Endometrial microvascular endothelial cells (primary cell): Measurements from ENCODE around the gene CISD3. TPM values are rescaled to one million over a fixed set of nuclear protein-coding genes. Genes with fewer than 3 reads are reported as not detected.

Experiments
- in situ Hi-C: cut with HindIII; loops from 2 replicates; pipeline ENCODE4 v1.10.0; 2017; ENCODE audit warnings: low sequenced_read_pairs, low pct_unique_long_range_greater_than_20kb; ENCODE audit errors: inconsistent ontology term
- total RNA-seq: library from RNA; depleted of rRNA; stranded (reverse); fragments of >200 nt; gene quantifications from one replicate; pipeline ENCODE4 v1.2.3, GENCODE V29; 2015; ENCODE audit errors: inconsistent ontology term

The CISD3 gene
- total RNA-seq, 1 donor from 2014 or later = 3.7 TPM

DNA sequence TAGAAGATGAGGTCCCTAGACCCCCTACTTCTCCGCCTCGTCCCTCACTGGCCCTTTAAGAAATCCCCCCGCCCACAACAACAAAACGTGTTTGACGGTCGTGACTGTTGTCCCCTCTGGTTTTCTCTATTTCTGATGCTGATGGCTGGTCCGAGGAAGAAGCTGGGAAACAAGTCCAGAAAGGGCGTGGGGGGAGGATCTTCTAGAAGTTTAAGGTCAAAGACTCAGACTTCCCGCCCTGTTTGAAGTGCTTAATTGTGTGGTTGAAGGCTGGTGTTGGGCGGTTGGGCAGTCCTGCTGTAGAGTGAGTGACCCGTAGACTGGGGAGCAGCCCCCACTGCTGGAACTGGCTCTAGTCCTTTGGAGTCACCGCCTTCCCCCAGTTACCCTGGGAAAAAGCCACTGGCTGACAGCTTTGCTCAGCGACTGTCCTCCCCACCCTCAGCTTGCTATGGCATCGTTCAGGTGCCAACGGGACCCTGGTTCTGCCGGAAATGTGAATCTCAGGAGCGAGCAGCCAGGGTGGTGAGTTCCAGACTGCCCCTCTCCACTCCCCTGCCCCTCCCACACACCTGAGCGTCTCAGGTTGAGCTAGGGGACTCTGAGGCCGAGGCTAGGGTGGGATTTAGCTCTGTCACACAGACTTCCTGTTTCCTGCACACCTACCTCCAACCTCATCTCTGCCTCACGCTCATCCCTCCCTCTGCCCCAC lies 23.5 kb upstream of the CISD3 start:
- in situ Hi-C loops = no loop called here

DNA sequence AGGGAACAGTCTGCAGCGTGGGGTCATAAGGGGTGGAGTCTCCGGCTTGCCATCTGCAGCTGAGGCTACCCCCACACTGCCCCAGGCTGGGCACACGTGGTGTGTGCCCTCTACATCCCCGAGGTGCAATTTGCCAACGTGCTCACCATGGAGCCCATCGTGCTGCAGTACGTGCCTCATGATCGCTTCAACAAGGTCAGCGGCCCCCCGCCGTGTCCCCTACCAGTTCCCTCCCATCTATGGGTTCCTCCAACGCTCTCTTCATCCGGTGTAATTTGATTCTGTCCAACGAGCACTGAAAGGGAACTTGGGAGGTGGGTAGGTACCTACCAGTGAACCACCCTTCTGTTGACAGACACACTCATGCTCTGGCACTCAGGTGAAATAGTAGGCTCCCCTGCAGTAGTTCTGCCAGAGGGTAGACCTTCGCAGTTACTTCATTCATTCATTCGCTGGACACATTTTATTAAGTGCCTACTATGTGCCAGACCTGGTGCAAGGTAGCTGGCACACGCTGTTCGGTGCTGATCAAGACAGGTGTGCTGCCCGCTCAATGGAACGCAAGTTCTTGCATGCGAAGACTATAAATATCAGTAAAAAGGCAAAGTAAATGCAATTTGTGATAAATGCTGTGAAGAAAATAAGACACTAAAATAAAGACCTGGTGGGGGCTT lies 22.3 kb upstream of the CISD3 start:
- in situ Hi-C loops = no loop called here

DNA sequence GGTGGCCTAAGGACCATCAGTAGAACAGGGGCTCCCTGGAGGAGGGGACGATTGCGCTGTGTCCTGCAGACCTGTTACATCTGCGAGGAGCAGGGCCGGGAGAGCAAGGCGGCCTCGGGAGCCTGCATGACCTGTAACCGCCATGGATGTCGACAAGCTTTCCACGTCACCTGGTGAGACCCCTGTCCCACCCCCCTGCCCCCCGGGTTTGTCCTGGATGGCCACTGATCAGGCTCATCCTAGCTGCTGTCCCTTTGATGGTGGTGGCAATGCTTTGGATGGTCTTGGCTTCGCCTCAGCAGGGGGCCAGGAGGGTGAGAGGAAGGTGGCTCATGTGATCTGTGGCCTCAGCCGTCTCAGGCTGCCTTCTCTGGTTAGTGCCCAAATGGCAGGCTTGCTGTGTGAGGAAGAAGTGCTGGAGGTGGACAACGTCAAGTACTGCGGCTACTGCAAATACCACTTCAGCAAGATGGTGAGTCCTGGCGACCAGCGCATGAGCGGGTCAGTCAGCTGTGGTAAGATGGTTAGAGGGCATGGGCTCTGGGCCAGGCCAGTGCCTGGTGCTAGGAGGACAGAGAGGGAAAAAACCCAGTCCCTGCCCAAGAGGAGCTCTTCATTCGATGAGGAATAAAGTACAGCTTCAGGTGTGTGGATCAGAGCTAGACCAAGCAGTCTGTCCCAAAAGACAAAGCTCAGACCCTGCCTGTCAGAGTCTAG lies 20.9 kb upstream of the CISD3 start:
- in situ Hi-C loops = no loop called here

DNA sequence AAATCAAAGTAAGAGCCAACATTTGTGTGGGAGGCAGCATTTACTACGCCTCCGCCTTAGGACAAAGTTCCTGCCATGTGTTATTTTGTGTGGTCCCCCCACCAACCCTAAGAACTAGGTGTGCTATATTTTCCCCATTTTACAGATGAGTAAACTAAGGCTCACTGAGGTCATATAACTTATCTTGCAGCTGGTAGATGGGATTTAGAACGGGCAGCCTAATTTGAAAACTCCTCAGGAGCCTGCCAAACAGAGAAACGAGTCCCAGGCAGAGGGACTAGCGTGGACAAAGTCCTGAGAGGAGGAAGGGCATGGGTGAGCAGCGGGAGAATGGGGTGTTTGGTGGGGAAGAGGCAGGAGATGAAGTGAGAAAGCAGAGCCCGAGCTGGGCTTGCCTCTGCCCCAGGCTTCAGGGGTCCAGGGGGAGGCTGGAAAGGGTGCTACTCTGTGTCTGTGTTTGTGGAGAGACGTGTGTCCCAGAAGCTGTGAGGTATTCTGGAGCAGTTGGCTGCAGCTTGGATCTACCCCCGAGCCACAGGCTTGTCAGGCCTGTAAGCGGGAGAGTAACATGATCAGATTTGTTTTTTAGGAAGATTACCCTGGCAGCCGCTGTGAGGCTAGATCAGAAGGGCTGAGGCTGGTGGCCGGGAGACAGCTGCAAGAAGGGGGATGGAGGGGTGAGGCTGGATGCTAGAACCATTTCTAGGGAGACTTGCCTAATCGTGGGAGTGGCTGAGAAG lies 20.1 kb upstream of the CISD3 start:
- in situ Hi-C loops = no loop called here

DNA sequence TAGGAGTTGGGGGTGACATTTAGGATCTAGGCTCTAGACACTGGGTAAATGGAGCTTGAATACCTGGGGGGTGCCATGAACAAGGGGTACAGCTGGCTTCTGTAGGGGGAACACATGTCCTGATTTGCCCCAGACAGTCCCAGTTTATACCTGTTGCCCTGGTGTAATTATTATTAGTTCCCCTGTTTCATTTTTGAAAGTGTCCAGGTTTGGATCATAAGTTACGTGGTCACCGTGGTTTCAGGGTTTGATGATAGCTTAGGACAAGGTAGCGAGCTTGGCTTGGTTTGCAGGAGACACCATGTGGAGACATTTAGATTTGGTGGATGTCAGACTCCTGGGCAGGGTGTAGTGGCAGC lies 19.6 kb upstream of the CISD3 start:
- in situ Hi-C loops = no loop called here

DNA sequence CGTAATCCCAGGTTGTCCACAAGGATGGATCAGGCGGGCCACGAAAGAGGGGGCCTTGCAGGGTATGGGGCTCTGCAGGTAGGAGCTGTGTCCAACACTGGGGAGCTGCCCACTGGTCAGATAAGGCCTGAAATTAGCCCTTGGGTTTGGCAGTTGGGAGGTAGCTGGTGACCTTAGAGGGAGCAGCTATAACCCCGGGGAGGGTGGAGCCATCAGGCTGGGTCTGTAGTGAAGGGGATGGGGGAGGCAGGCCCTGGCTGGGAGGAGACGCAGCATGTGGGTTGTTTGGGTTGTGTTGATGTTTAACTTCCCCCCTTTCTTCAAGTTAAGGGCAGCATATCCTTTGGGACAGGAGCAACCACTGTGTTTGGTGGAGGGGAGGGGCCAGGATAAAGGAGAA lies 19.2 kb upstream of the CISD3 start:
- in situ Hi-C loops = no loop called here

DNA sequence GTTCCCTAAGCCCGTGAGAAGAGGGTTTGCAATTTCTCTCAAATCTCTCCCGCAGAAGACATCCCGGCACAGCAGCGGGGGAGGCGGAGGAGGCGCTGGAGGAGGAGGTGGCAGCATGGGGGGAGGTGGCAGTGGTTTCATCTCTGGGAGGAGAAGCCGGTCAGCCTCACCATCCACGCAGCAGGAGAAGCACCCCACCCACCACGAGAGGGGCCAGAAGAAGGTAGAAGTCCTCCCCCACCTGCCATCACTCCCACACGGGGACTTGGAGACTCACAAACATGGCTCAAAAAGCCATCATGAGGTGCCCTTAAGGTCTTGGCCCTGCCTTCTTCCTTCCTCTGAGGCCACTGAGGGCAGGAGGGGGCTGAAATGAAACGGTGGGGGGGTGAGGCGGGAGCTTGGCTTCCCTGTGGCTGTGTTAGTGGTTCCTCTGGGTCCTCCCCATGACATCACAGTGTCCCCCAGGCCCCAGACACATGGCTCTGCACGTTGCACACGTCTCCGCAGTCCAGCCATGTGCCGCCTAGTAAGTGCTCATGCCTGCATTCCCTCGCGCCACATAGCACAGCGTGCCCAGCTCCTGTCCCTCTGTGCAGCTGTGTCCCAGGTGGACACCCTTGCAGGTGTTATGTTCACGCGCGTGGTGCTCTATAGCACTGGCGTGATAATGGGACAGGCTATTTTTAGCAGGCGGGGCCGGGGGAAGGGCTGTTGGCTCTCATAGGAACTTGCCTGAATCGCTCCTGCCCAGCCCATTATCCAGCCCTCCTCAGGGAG lies 18.2 kb upstream of the CISD3 start:
- in situ Hi-C loops = no loop called here

DNA sequence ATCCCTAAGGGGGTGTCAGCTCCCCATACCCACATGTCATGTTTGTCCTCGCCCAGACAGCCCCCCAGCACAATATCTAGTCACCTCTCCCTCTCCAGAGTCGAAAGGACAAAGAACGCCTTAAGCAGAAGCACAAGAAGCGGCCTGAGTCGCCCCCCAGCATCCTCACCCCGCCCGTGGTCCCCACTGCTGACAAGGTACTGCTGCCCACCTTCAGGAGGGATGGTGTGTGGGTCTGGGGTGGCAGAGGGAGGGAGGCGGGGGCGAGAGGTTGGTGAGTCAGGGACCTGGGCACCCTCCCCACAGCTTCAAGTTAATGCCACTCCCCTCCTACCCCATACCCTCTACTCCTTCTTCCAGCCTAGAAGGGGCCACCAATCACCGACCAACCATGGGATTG lies 17.5 kb upstream of the CISD3 start:
- in situ Hi-C loops = no loop called here

DNA sequence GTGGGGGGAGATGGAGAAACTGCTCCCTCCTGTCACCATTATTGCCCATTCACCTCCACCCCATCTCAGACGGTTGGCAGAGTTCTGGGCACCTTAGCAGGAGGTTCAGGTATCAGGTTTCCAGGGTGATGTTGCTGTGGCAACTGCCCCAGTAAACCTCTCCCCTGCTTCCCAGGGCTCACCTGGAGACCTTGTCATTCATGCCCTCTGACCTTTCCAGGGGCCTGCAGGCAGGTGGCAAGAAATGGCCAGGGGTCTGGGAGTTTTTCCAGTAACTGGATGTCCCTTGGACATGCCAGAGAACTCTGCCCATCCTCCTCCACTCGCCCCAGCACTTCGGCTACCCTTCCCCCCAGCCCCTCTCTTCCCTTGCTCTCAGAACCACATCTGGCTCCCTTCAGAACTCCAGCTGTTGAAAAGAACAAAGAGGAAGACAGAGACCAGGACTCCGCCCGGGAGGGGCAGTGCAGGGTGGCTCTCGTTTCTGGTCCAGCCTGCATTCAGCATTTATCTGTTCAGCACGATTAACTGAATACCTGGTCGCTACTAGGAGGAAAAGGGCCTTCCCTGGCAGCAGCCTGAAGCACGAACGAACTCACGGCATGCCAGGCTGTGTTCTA lies 16.6 kb upstream of the CISD3 start:
- in situ Hi-C loops = no loop called here

DNA sequence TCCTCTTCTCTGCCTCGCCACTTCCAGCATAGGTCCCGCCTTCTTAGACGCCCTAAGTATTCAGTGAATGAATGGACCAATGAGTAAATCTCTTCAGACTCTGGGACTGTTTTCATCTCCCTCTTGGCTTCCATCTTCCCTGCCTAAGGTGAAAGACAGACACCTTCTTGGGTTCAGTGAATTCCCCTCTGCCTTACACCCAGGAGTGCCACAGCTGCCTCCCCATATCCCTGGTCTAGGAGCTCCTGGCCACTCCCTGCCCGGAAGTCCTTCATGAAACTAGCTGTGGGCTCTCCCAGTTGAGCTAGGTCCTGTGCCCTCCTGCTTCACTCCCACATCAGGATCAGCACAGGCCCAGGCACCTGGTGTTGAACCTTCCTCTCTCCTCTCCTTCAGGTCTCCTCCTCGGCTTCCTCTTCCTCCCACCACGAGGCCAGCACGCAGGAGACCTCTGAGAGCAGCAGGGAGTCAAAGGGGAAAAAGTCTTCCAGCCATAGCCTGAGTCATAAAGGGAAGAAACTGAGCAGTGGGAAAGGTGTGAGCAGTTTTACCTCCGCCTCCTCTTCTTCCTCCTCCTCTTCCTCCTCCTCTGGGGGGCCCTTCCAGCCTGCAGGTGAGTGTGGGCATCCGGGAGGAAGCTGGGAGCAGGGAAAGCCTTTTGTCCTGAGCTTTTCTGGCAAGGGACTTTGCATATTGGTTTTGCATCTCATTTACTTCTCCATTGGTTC lies 14.8 kb upstream of the CISD3 start:
- in situ Hi-C loops = no loop called here

DNA sequence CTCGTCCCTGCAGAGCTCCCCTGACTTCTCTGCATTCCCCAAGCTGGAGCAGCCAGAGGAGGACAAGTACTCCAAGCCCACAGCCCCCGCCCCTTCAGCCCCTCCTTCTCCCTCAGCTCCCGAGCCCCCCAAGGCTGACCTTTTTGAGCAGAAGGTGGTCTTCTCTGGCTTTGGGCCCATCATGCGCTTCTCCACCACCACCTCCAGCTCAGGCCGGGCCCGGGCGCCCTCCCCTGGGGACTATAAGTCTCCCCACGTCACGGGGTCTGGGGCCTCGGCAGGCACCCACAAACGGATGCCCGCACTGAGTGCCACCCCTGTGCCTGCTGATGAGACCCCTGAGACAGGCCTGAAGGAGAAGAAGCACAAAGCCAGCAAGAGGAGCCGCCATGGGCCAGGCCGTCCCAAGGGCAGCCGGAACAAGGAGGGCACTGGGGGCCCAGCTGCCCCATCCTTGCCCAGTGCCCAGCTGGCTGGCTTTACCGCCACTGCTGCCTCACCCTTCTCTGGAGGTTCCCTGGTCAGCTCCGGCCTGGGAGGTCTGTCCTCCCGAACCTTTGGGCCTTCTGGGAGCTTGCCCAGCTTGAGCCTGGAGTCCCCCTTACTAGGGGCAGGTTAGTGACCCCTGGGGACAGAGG lies 13.7 kb upstream of the CISD3 start:
- in situ Hi-C loops = no loop called here

DNA sequence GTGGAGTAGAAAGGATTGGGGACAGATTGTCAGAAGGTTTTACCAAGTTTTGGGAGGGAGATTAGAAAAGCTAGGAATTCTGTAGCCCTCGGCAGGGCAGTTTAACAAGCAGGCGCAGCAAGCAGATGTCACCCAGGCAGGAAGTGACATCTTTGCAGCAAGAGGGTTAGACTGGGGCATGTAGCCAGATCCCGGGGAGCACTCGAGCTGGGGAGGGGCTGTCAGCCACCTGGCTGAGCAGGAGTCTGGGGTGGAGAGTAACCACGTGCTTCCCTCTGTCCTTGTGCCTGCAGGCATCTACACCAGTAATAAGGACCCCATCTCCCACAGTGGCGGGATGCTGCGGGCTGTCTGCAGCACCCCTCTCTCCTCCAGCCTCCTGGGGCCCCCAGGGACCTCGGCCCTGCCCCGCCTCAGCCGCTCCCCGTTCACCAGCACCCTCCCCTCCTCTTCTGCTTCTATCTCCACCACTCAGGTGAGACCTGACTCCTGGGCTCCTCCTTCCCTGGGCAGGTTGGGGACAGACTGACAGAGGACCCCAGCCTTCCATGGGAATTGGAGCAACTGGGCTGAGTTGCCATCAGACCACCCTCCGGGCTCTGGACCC lies 12.9 kb upstream of the CISD3 start:
- in situ Hi-C loops = no loop called here

DNA sequence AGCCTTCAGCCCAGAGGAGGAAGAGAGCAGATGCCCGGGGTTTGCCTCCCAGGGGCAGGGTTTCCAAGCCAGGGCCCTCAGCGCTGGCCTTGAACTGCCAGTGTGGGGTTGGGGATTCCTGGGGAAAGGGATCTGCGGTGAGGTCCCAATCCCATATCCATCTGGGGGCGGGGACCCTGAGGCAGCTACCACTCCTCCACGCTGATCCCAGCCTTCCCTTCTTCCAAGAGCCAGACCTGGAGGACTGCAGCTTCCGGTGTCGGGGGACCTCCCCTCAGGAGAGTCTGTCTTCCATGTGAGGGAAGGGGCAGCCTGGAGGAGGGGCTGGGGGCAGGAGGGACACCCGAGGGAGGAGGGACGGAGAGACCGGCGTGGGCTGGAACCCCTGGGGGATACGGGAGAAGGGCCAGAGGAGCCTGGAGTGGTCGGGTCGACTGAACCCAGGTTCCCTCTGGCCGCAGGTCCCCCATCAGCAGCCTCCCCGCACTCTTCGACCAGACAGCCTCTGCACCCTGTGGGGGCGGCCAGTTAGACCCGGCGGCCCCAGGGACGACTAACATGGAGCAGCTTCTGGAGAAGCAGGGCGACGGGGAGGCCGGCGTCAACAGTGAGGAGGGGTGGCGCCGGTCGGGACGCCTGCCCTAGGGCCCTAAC lies 10.7 kb upstream of the CISD3 start:
- in situ Hi-C loops = no loop called here

DNA sequence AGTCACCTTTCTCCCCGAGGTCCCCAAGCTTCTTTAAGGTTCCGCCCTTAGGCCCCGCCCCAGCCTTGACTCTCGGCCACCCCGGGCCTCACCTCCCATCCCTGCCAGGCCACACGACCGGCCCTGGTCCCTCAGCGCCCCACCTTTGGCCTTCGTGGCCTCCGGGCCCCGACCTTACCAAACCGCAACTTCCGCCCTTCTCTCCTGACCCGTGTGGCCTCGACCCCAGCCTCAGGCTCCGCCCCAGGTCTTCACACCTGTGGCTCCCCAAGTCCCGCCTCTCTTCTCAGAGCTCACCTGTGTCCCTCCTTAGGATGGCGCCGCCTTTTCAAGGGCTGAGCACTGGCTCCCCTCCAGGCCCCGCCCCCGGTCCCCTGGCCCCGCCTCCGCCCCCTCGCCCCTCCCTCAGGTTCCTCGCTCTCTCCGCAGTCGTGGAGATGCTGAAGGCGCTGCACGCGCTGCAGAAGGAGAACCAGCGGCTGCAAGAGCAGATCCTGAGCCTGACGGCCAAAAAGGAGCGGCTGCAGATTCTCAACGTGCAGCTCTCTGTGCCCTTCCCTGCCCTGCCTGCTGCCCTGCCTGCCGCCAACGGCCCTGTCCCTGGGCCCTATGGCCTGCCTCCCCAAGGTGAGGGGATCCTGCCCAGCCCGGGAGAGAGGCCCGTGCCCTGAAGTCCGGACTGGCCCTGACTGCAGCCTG lies 10.0 kb upstream of the CISD3 start:
- in situ Hi-C loops = no loop called here

DNA sequence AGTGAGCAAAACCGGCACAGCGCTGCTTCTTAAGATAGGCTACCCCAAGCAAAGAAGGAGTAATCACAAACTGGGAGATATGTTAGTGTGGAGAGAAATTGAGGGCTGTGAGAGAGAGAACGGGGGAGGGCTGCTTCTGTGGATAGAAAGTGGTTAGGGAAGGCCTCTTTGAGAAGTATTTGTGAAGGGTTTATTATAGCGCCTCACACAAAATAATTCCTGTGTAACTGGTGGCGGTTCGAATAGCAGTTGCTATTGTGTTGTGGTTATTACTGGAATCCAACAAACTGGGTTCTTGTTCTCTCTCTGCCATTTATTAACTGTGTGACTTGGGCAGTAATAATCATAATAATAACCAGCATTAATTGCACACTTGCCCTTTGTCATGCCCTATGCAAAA lies 9.2 kb upstream of the CISD3 start:
- in situ Hi-C loops = no loop called here

DNA sequence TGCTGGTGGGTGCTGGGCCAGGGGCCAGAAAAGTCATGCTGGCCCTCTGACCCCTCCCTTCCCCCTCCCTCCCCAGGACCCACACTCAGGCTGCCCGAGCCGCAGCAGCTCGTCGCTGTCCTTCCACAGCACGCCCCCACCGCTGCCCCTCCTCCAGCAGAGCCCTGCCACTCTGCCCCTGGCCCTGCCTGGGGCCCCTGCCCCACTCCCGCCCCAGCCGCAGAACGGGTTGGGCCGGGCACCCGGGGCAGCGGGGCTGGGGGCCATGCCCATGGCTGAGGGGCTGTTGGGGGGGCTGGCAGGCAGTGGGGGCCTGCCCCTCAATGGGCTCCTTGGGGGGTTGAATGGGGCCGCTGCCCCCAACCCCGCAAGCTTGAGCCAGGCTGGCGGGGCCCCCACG lies 8.3 kb upstream of the CISD3 start:
- in situ Hi-C loops = no loop called here
